K562 (cell line): ENCODE measurements around the gene POU2F3. TPM values are rescaled to one million over a fixed set of nuclear protein-coding genes. Genes with fewer than 3 reads are reported as not detected.

Experiments used
- ATAC-seq: fragments of 200-7000 bp; cut with Tn5 transposase; 3 replicates; pipeline ENCODE4 v1.9.1; 2020; ENCODE audit warnings: moderate library complexity
- BruUV-seq: library from RNA; stranded (reverse); fragments of 400-500 nt; replicated peaks from 2 replicates; lab custom pipeline; 2021; lab: Mats Ljungman, UMichigan
- CTCF ChIA-PET: fragments of 300-600 bp; formaldehyde crosslinking; extraction: SDS; loops from one replicate; lab custom pipeline; 2021; ENCODE audit warnings: low intra/inter-chr PET ratio; lab: Yijun Ruan, JAX
- POLR2A ChIA-PET: fragments of 300-600, 350-650 bp; sonication (Branson Sonifier 250); formaldehyde crosslinking; extraction: SDS; loops from one replicate; lab custom pipeline; 2021; ENCODE audit warnings: antibody characterized with exemption, inconsistent platforms; lab: Yijun Ruan, JAX
- DNase-seq, 4 experiments: peaks; one replicate each; pipeline versions ENCODE4 v3.0.0 to v3.0.0-alpha.2; 2011 to 2018; ENCODE audit warnings: low spot score in 3 of 4, mixed read lengths in 3 of 4; ENCODE audit errors: extremely low read depth in 1 of 4
- FAIRE-seq: peaks from 2 replicates; lab custom pipeline; 2011; peaks lifted over from hg19 to GRCh38; lab: Jason Lieb, UNC
- H2AFZ ChIP-seq: 2 replicates; pipeline ENCODE4 v1.6.0; 2011; ENCODE audit warnings: low read depth, low read length, control low read depth, inconsistent platforms
- H3K27ac ChIP-seq: fragments of 200-600 bp; 3 replicates; pipeline ENCODE4 v1.8.0; 2011; ENCODE audit warnings: low read depth, mild to moderate bottlenecking, control low read depth, inconsistent platforms, low read length, moderate library complexity, mixed read lengths; ENCODE audit errors: extremely low read depth
- H3K27me3 ChIP-seq, 2 experiments: fragments of 300-600 bp in 1 of 2; 2 replicates in 1 of 2; 3 replicates in 1 of 2; pipeline versions ENCODE4 v1.6.0 to v1.8.0; 2011; ENCODE audit warnings: inconsistent platforms in 2 of 2, low read length in 2 of 2, mild to moderate bottlenecking in 1 of 2, mixed read lengths in 1 of 2, moderate library complexity in 1 of 2; ENCODE audit not compliant: control insufficient read depth in 2 of 2, insufficient read depth in 2 of 2
- H3K36me3 ChIP-seq: fragments of 300-600 bp; 3 replicates; pipeline ENCODE4 v1.8.0; 2011; ENCODE audit warnings: mild to moderate bottlenecking, low read length, inconsistent platforms; ENCODE audit not compliant: control insufficient read depth, insufficient read depth
- H3K4me1 ChIP-seq, 2 experiments: fragments of 200-600 bp in 1 of 2; replicated peaks in 1 of 2; 2 replicates in 1 of 2; 3 replicates in 1 of 2; pipeline versions ENCODE4 v1.5.1 to v1.8.0; 2011; ENCODE audit warnings: inconsistent platforms in 2 of 2, low read length in 2 of 2, mild to moderate bottlenecking in 1 of 2, mixed read lengths in 1 of 2, moderate library complexity in 1 of 2; ENCODE audit not compliant: control insufficient read depth in 2 of 2, insufficient read depth in 2 of 2
- H3K4me2 ChIP-seq: 2 replicates; pipeline ENCODE4 v1.6.1; 2011; ENCODE audit warnings: low read length, control low read depth, inconsistent platforms, mixed read lengths; ENCODE audit not compliant: insufficient read depth
- H3K4me3 ChIP-seq: fragments of 200-600 bp; sonication (generic), shearing (Covaris generic); 2 replicates; pipeline ENCODE4 v1.5.1; 2016; ENCODE audit warnings: control low read depth, inconsistent platforms
- H3K79me2 ChIP-seq: fragments of 200-600 bp; 3 replicates; pipeline ENCODE4 v1.8.0; 2011; ENCODE audit warnings: low read length, inconsistent platforms; ENCODE audit not compliant: control insufficient read depth, insufficient read depth
- H3K9ac ChIP-seq, 2 experiments: 2 replicates each; pipeline versions ENCODE4 v1.6.0 to v1.6.1; 2011; ENCODE audit warnings: low read depth in 2 of 2, low read length in 2 of 2, control low read depth in 1 of 2, inconsistent platforms in 1 of 2, mild to moderate bottlenecking in 1 of 2, mixed read lengths in 1 of 2; ENCODE audit not compliant: insufficient read depth in 1 of 2
- H3K9me1 ChIP-seq: one replicate; pipeline ENCODE4 v1.6.0; 2011; ENCODE audit warnings: inconsistent platforms, mild to moderate bottlenecking, low read length, moderate library complexity; ENCODE audit not compliant: control insufficient read depth, insufficient read depth
- H3K9me3 ChIP-seq: replicated peaks from 2 replicates; pipeline ENCODE4 v1.5.1; 2011; ENCODE audit warnings: low read depth, low read length, inconsistent platforms; ENCODE audit not compliant: control insufficient read depth, insufficient read depth
- H4K20me1 ChIP-seq: replicated peaks from 2 replicates; pipeline ENCODE4 v1.6.1; 2011; ENCODE audit warnings: low read length, inconsistent platforms, mixed read lengths; ENCODE audit not compliant: control insufficient read depth, insufficient read depth
- CBX8 ChIP-seq: fragments of 200-600 bp; sonication (generic); IDR thresholded peaks from 2 replicates; pipeline ENCODE4 v1.6.1; 2012; ENCODE audit warnings: borderline replicate concordance, mixed run types, low read depth, mild to moderate bottlenecking, moderate library complexity, mixed read lengths, low read length, control low read depth, inconsistent platforms; ENCODE audit not compliant: poor library complexity, severe bottlenecking; ENCODE audit errors: extremely low read depth
- CHD4 ChIP-seq: fragments of 200-600 bp; sonication (generic); IDR thresholded peaks from 3 replicates; pipeline ENCODE4 v1.6.1; 2012; ENCODE audit warnings: low read depth, mild to moderate bottlenecking, mixed read lengths, low read length, inconsistent platforms; ENCODE audit not compliant: insufficient read depth, insufficient replicate concordance, poor library complexity, severe bottlenecking
- DLX4 ChIP-seq: fragments of 250-450 bp; sonication (Bioruptor Pico); IDR thresholded peaks from 2 replicates; pipeline ENCODE4 v1.6.1; 2021; ENCODE audit warnings: mild to moderate bottlenecking
- E2F6 ChIP-seq, 2 experiments: IDR thresholded peaks; 2 replicates each; pipeline ENCODE4 v1.6.1; 2011; ENCODE audit warnings: borderline replicate concordance in 1 of 2, control low read depth in 1 of 2, low read depth in 1 of 2, low read length in 1 of 2, mild to moderate bottlenecking in 1 of 2, mixed read lengths in 1 of 2, moderate library complexity in 1 of 2; ENCODE audit not compliant: insufficient read depth in 1 of 2, insufficient read length in 1 of 2, poor library complexity in 1 of 2, severe bottlenecking in 1 of 2; ENCODE audit errors: extremely low read depth in 1 of 2
- MYNN ChIP-seq, 2 experiments: sonication (generic); formaldehyde crosslinking in 1 of 2; IDR thresholded peaks; 2 replicates each; pipeline versions ENCODE4 v1.5.0 to v1.6.1; 2016 to 2020; ENCODE audit warnings: antibody characterized with exemption in 1 of 2, missing genetic modification reagents in 1 of 2
- PBX2 ChIP-seq, 2 experiments: IDR thresholded peaks in 1 of 2; conservative IDR thresholded peaks in 1 of 2; 2 replicates each; pipeline ENCODE4 v1.6.1; 2016; ENCODE audit warnings: low read depth in 2 of 2, mild to moderate bottlenecking in 1 of 2, missing compliant biosample characterization in 1 of 2, missing genetic modification characterization in 1 of 2, moderate library complexity in 1 of 2
- TCF15 ChIP-seq: fragments of 250-450 bp; sonication (Bioruptor Pico); IDR thresholded peaks from 2 replicates; pipeline ENCODE4 v1.8.0; 2022; ENCODE audit warnings: moderate library complexity, mild to moderate bottlenecking, inconsistent platforms
- TRIM25 ChIP-seq: fragments of 450-650 bp; IDR thresholded peaks from 2 replicates; pipeline ENCODE4 v1.7.0; 2016; ENCODE audit warnings: borderline replicate concordance
- ZBTB43 ChIP-seq: sonication (generic); formaldehyde crosslinking; IDR thresholded peaks from 2 replicates; pipeline ENCODE4 v1.8.0; 2023; ENCODE audit warnings: mild to moderate bottlenecking, missing genetic modification reagents
- ZEB2 ChIP-seq: fragments of 450-650 bp; IDR thresholded peaks from 2 replicates; pipeline ENCODE4 v1.6.1; 2016
- ZNF124 ChIP-seq: sonication (generic); formaldehyde crosslinking; IDR thresholded peaks from 2 replicates; pipeline ENCODE4 v1.8.1; 2022; ENCODE audit warnings: missing genetic modification reagents
- ZNF24 ChIP-seq: fragments of 450-650 bp; IDR thresholded peaks from 2 replicates; pipeline ENCODE4 v1.6.1; 2016
- WGBS: fragments of 100-300 bp; shearing (Covaris generic); methylation state at CpG from one replicate; pipeline ENCODE4 v1.1.6; 2016; ENCODE audit warnings: low coverage, mixed read lengths; ENCODE audit not compliant: insufficient coverage; ENCODE audit errors: missing lambda C conversion rate; 5-methylcytosine and 5-hydroxymethylcytosine counted together
- in situ Hi-C: fragments of 300-500 bp; cut with MboI; formaldehyde crosslinking; loops from 4 replicates; pipeline ENCODE4 v1.15.0; 2018; ENCODE audit warnings: inconsistent platforms, mixed read lengths
- intact Hi-C: fragments of 100-400 bp; cut with micrococcal nuclease; formaldehyde crosslinking; loops from 2 replicates; pipeline ENCODE4 v1.14.2; 2022
- polyA plus RNA-seq, 8 experiments: library from polyadenylated mRNA; depleted of rRNA in 4 of 8; stranded (reverse) in 5 of 8; unstranded in 3 of 8; fragments of >200 nt; fragmentation: Nextera tagmentation in 2 of 8; fragmentation: Illumina TruSeq in 1 of 8; extraction: Ambion mirVana in 2 of 8; extraction: Trizol in 1 of 8; gene quantifications; 2 replicates each; pipeline versions ENCODE4 v1.2.1 to v1.2.3, GENCODE V29; 2011 to 2014; ENCODE audit warnings: inconsistent platforms in 1 of 8, missing spikeins in 1 of 8
- total RNA-seq, 7 experiments: library from RNA; depleted of rRNA in 6 of 7; stranded (reverse); fragments of >200 nt in 6 of 7; fragmentation: Illumina TruSeq in 2 of 7; extraction: Trizol in 2 of 7; gene quantifications; 2 replicates each; pipeline versions ENCODE4 v1.2.1 to v1.2.3, GENCODE V29; 2011 to 2021; ENCODE audit warnings: low replicate concordance in 1 of 7

Gene POU2F3
- total and polyA plus RNA-seq, 9 of the 15 experiments (the other 6 are each of a cell fraction or from before 2014, with no cell fraction given): not detected

GRCh38 chr11:120270386-120270785 is 30.4 kb downstream of the POU2F3 start:
- H3K4me3 ChIP-seq: no peak overlapping the region
- H3K79me2 ChIP-seq: no peaks in the 10 kb centered on the region
- H3K9ac ChIP-seq: no peak overlapping the region
- intact Hi-C loops: no loop called here
- no peak overlapping the region for H3K4me2 ChIP-seq
- no TSS peak for BruUV-seq
- FAIRE-seq: no peak
- no peak for ATAC-seq
- no peak overlapping the region for H3K27ac ChIP-seq
- DNase-seq: no peak
- in situ Hi-C loops: no loop called here
- H3K4me1 ChIP-seq: peaks cover 0 to 7% of the 10 kb centered on the region in 2 experiments; a peak in 3 of 5 replicates
- CTCF ChIA-PET: no interaction called here
- POLR2A ChIA-PET: interaction anchor here (0.6 to 1.5 kb wide), 3 partner anchors 11 to 259 kb away, joined by 3 to 5 read pairs (median 4); no protein-coding TSS in a partner anchor
- H3K27me3 ChIP-seq: peaks cover 16 to 31% of the 10 kb centered on the region in 2 experiments
- H4K20me1 ChIP-seq: no peaks in the 10 kb centered on the region; the same call in 1 of the 2 replicates
- H3K9me1 ChIP-seq: no peaks in the 10 kb centered on the region
- H2AFZ ChIP-seq: no peak overlapping the region
- no peaks in the 10 kb centered on the region for H3K9me3 ChIP-seq
- H3K36me3 ChIP-seq: no peaks in the 10 kb centered on the region
- 0% methylated on average over 1 of the region's 1 CpG for WGBS
- TF ChIP-seq CBX8: no peak
- TF ChIP-seq DLX4 (CRISPR knock-in tag): no peak
- no peak for TF ChIP-seq E2F6 (IDR thresholded peaks at IDR 0.05; ENCODE audit: borderline replicate concordance in 1 of 2, extremely low read depth in 1 of 2, insufficient read depth in 1 of 2, insufficient read length in 1 of 2, low read depth in 1 of 2, low read length in 1 of 2, poor library complexity in 1 of 2, severe bottlenecking in 1 of 2)
- TF ChIP-seq ZNF124 (CRISPR knock-in tag): no peak
- TF ChIP-seq CHD4: no peak
- no peak for TF ChIP-seq TCF15
- no peak for TF ChIP-seq TRIM25
- TF ChIP-seq MYNN (IDR thresholded peaks at IDR 0.05): no peak
- TF ChIP-seq MYNN (CRISPR knock-in tag; IDR thresholded peaks at IDR 0.05): no peak
- TF ChIP-seq ZNF24: no peak
- no peak for TF ChIP-seq PBX2 (CRISPR knock-in tag; IDR thresholded peaks at IDR 0.05; ENCODE audit: low read depth)
- TF ChIP-seq PBX2 (tag; conservative IDR thresholded peaks at IDR 0.05; ENCODE audit: low read depth): no peak
- no peak for TF ChIP-seq ZEB2
- no peak for TF ChIP-seq ZBTB43 (CRISPR knock-in tag)
